Measurements from ENCODE around the gene BTBD9.

- TF ChIP-seq, protein P1, sequence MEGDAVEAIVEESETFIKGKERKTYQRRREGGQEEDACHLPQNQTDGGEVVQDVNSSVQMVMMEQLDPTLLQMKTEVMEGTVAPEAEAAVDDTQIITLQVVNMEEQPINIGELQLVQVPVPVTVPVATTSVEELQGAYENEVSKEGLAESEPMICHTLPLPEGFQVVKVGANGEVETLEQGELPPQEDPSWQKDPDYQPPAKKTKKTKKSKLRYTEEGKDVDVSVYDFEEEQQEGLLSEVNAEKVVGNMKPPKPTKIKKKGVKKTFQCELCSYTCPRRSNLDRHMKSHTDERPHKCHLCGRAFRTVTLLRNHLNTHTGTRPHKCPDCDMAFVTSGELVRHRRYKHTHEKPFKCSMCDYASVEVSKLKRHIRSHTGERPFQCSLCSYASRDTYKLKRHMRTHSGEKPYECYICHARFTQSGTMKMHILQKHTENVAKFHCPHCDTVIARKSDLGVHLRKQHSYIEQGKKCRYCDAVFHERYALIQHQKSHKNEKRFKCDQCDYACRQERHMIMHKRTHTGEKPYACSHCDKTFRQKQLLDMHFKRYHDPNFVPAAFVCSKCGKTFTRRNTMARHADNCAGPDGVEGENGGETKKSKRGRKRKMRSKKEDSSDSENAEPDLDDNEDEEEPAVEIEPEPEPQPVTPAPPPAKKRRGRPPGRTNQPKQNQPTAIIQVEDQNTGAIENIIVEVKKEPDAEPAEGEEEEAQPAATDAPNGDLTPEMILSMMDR (IDR thresholded peaks at IDR 0.05; ENCODE audit: extremely low read depth in 1 of 2, insufficient read depth in 1 of 2, low read depth in 1 of 2, low read length in 2 of 2), result no peak
- TF ChIP-seq EZH2 (IDR thresholded peaks at IDR 0.05; ENCODE audit: borderline replicate concordance, low read depth, low read length, severe bottlenecking) (no peak), POLR2A (IDR thresholded peaks at IDR 0.05; ENCODE audit: low read depth, low read length) (no peak), JUN (IDR thresholded peaks at IDR 0.05; ENCODE audit: borderline replicate concordance, insufficient read depth, insufficient read length, low read depth) (no peak), POLR2AphosphoS5 (IDR thresholded peaks at IDR 0.05; ENCODE audit: insufficient read depth, low read depth, low read length) (no peak), MYC (IDR thresholded peaks at IDR 0.05; ENCODE audit: low read depth, low read length) (no peak), FOS (IDR thresholded peaks at IDR 0.05; ENCODE audit: borderline replicate concordance, insufficient read depth, low read length) (no peak)
Measured at GRCh38 chr6:38391626-38392579, 247.8 kb downstream of the BTBD9 start.

All from endothelial cell of umbilical vein (primary cell).